ENCODE results near the gene GRIA3. TPM values are rescaled to one million over a fixed set of nuclear protein-coding genes. Genes with fewer than 3 reads are reported as not detected.

The GRIA3 gene
- total RNA-seq, 1 donor from 2014 or later, result 4.6 TPM

- Histone ChIP-seq H3K79me2 (ENCODE audit: low read depth) (no peaks in the 10 kb centered on the region), H3K9me3 (ENCODE audit: low read depth) (peaks cover 6% of the 10 kb centered on the region), H3K9ac (no peak overlapping the region), H3K4me1 (no peaks in the 10 kb centered on the region), H3F3A (ENCODE audit: low read depth) (no peaks in the 10 kb centered on the region), H4K20me1 (ENCODE audit: low read depth) (no peaks in the 10 kb centered on the region), H3K36me3 (no peaks in the 10 kb centered on the region), H3K27ac (no peak overlapping the region), H3K4me3 (no peak overlapping the region), H3K27me3 (no peaks in the 10 kb centered on the region), H3K4me2 (no peak overlapping the region), H2AFZ (replicated peaks) (no peak overlapping the region)
- Mint-ChIP-seq H3K4me3 (no peak overlapping the region), H3K27ac (no peak overlapping the region), H3K4me1 (no peaks in the 10 kb centered on the region), H3K27me3 (ENCODE audit: insufficient read depth, low read depth) (no peaks in the 10 kb centered on the region), H3K9me3 (no peaks in the 10 kb centered on the region), H3K36me3 (no peaks in the 10 kb centered on the region)
- DNase-seq (ENCODE audit: low spot score), result peak; percentile 9
- no peak for TF ChIP-seq EZH2phosphoT487 (IDR thresholded peaks at IDR 0.05)
- peak; percentile 66 for TF ChIP-seq CTCF (IDR thresholded peaks at IDR 0.05)
Measured at GRCh38 chrX:123422875-123423274, 238.8 kb downstream of the GRIA3 start.

GRCh38 chrX:123424546-123424945, 240.5 kb downstream of the GRIA3 start:
- Mint-ChIP-seq H3K36me3 (no peaks in the 10 kb centered on the region), H3K27ac (no peak overlapping the region), H3K9me3 (no peaks in the 10 kb centered on the region), H3K27me3 (ENCODE audit: insufficient read depth, low read depth) (no peaks in the 10 kb centered on the region), H3K4me1 (no peaks in the 10 kb centered on the region), H3K4me3 (no peak overlapping the region)
- no peak overlapping the region for H3K4me3 ChIP-seq
- H2AFZ ChIP-seq (replicated peaks), result no peak overlapping the region
- TF ChIP-seq EZH2phosphoT487 (IDR thresholded peaks at IDR 0.05) (no peak), EZH2 (IDR thresholded peaks at IDR 0.05) (no peak), CTCF (IDR thresholded peaks at IDR 0.05) (no peak)
- H3F3A ChIP-seq (ENCODE audit: low read depth), result no peaks in the 10 kb centered on the region
- no peaks in the 10 kb centered on the region for H3K27me3 ChIP-seq
- no peak overlapping the region for H3K4me2 ChIP-seq
- H4K20me1 ChIP-seq (ENCODE audit: low read depth), result no peaks in the 10 kb centered on the region
- DNase-seq (ENCODE audit: low spot score), result no peak
- no peaks in the 10 kb centered on the region for H3K4me1 ChIP-seq
- H3K79me2 ChIP-seq (ENCODE audit: low read depth), result no peaks in the 10 kb centered on the region
- no peak overlapping the region for H3K9ac ChIP-seq
- H3K9me3 ChIP-seq (ENCODE audit: low read depth), result no peaks in the 10 kb centered on the region
- H3K27ac ChIP-seq, result no peak overlapping the region
- no peaks in the 10 kb centered on the region for H3K36me3 ChIP-seq

GRCh38 chrX:123425471-123425870, 241.4 kb downstream of the GRIA3 start:
- Histone ChIP-seq H3F3A (ENCODE audit: low read depth) (no peaks in the 10 kb centered on the region), H3K36me3 (no peaks in the 10 kb centered on the region), H2AFZ (replicated peaks) (no peak overlapping the region), H3K4me1 (no peaks in the 10 kb centered on the region), H3K79me2 (ENCODE audit: low read depth) (no peaks in the 10 kb centered on the region), H4K20me1 (ENCODE audit: low read depth) (no peaks in the 10 kb centered on the region), H3K27ac (no peak overlapping the region), H3K4me2 (no peak overlapping the region), H3K4me3 (no peak overlapping the region), H3K9me3 (ENCODE audit: low read depth) (no peaks in the 10 kb centered on the region), H3K9ac (no peak overlapping the region), H3K27me3 (no peaks in the 10 kb centered on the region)
- Mint-ChIP-seq H3K4me3 (no peak overlapping the region), H3K9me3 (no peaks in the 10 kb centered on the region), H3K27me3 (ENCODE audit: insufficient read depth, low read depth) (no peaks in the 10 kb centered on the region), H3K4me1 (no peaks in the 10 kb centered on the region), H3K36me3 (no peaks in the 10 kb centered on the region), H3K27ac (no peak overlapping the region)
- TF ChIP-seq CTCF (IDR thresholded peaks at IDR 0.05), result no peak
- no peak for TF ChIP-seq EZH2 (IDR thresholded peaks at IDR 0.05)
- TF ChIP-seq EZH2phosphoT487 (IDR thresholded peaks at IDR 0.05), result no peak
- DNase-seq (ENCODE audit: low spot score), result no peak

- no peaks in the 10 kb centered on the region for H4K20me1 ChIP-seq (ENCODE audit: low read depth)
- no peaks in the 10 kb centered on the region for H3K9me3 Mint-ChIP-seq
- H3K27ac ChIP-seq, result no peak overlapping the region
- H3K4me2 ChIP-seq, result no peak overlapping the region
- H3K4me3 ChIP-seq, result no peak overlapping the region
- no peak overlapping the region for H3K4me3 Mint-ChIP-seq
- no peaks in the 10 kb centered on the region for H3K79me2 ChIP-seq (ENCODE audit: low read depth)
- no peaks in the 10 kb centered on the region for H3F3A ChIP-seq (ENCODE audit: low read depth)
- no peak overlapping the region for H3K9ac ChIP-seq
- no peak for TF ChIP-seq EZH2phosphoT487 (IDR thresholded peaks at IDR 0.05)
- TF ChIP-seq CTCF (IDR thresholded peaks at IDR 0.05), result no peak
- no peak for TF ChIP-seq EZH2 (IDR thresholded peaks at IDR 0.05)
- no peaks in the 10 kb centered on the region for H3K9me3 ChIP-seq (ENCODE audit: low read depth)
- H3K27me3 Mint-ChIP-seq (ENCODE audit: insufficient read depth, low read depth), result no peaks in the 10 kb centered on the region
- no peaks in the 10 kb centered on the region for H3K4me1 Mint-ChIP-seq
- H3K36me3 ChIP-seq, result no peaks in the 10 kb centered on the region
- no peak overlapping the region for H2AFZ ChIP-seq (replicated peaks)
- DNase-seq (ENCODE audit: low spot score), result no peak
- H3K4me1 ChIP-seq, result no peaks in the 10 kb centered on the region
- no peak overlapping the region for H3K27ac Mint-ChIP-seq
- H3K27me3 ChIP-seq, result no peaks in the 10 kb centered on the region
- no peaks in the 10 kb centered on the region for H3K36me3 Mint-ChIP-seq
Measured at GRCh38 chrX:123425904-123426303, 241.8 kb downstream of the GRIA3 start.

All from neural progenitor cell (in vitro differentiated cells).